H9 (cell line): ENCODE data around the gene NCOA1. TPM values are rescaled to one million over a fixed set of nuclear protein-coding genes. Genes with fewer than 3 reads are reported as not detected.

ENCODE experiments used
- DNase-seq: peaks from one replicate; pipeline ENCODE4 v3.0.0-alpha.2; 2017
- H2AFZ ChIP-seq: one replicate; pipeline ENCODE4 v1.6.1; 2013; ENCODE audit warnings: mild to moderate bottlenecking, low read length, control low read depth, moderate library complexity
- H2AK5ac ChIP-seq: 2 replicates; pipeline ENCODE4 v1.6.1; 2013; ENCODE audit warnings: low read length, control low read depth, mixed read lengths; ENCODE audit not compliant: insufficient read length
- H2BK120ac ChIP-seq: one replicate; pipeline ENCODE4 v1.6.1; 2013; ENCODE audit warnings: low read depth, mild to moderate bottlenecking, low read length, control low read depth, inconsistent platforms; ENCODE audit not compliant: poor library complexity, severe bottlenecking
- H2BK12ac ChIP-seq: 2 replicates; pipeline ENCODE4 v1.6.1; 2013; ENCODE audit warnings: low read length, control low read depth, mixed read lengths, low read depth; ENCODE audit not compliant: insufficient read length
- H2BK15ac ChIP-seq: 2 replicates; pipeline ENCODE4 v1.6.1; 2013; ENCODE audit warnings: low read depth, low read length, control low read depth
- H2BK20ac ChIP-seq: one replicate; pipeline ENCODE4 v1.6.1; 2013; ENCODE audit warnings: low read depth, mild to moderate bottlenecking, low read length, control low read depth, inconsistent platforms; ENCODE audit not compliant: poor library complexity, severe bottlenecking
- H2BK5ac ChIP-seq: 2 replicates; pipeline ENCODE4 v1.6.1; 2013; ENCODE audit warnings: low read length, control low read depth, mixed read lengths; ENCODE audit not compliant: insufficient read length
- H3K14ac ChIP-seq: 2 replicates; pipeline ENCODE4 v1.6.1; 2013; ENCODE audit warnings: low read length, control low read depth; ENCODE audit not compliant: insufficient read depth
- H3K18ac ChIP-seq: 2 replicates; pipeline ENCODE4 v1.6.1; 2013; ENCODE audit warnings: low read depth, mild to moderate bottlenecking, mixed read lengths, low read length, control low read depth; ENCODE audit not compliant: insufficient read length
- H3K23ac ChIP-seq: 2 replicates; pipeline ENCODE4 v1.6.1; 2013; ENCODE audit warnings: low read length, control low read depth, mixed read lengths, low read depth; ENCODE audit not compliant: insufficient read length
- H3K23me2 ChIP-seq: 2 replicates; pipeline ENCODE4 v1.6.1; 2013; ENCODE audit warnings: low read depth, mild to moderate bottlenecking, mixed read lengths, low read length, control low read depth; ENCODE audit not compliant: insufficient read length, poor library complexity, severe bottlenecking
- H3K27ac ChIP-seq: 2 replicates; pipeline ENCODE4 v1.5.1; 2013; ENCODE audit warnings: low read length, control low read depth, mixed read lengths, low read depth; ENCODE audit not compliant: insufficient read length
- H3K27me3 ChIP-seq: 2 replicates; pipeline ENCODE4 v1.6.1; 2013; ENCODE audit warnings: low read length, control low read depth, inconsistent platforms; ENCODE audit not compliant: insufficient read depth
- H3K4ac ChIP-seq: 2 replicates; pipeline ENCODE4 v1.6.1; 2013; ENCODE audit warnings: low read depth, mild to moderate bottlenecking, control low read depth, inconsistent platforms, low read length, moderate library complexity
- H3K4me1 ChIP-seq: 2 replicates; pipeline ENCODE4 v1.6.1; 2013; ENCODE audit warnings: low read length, control low read depth, inconsistent platforms; ENCODE audit not compliant: insufficient read depth
- H3K4me2 ChIP-seq: 2 replicates; pipeline ENCODE4 v1.6.1; 2013; ENCODE audit warnings: low read length, control low read depth, mixed read lengths; ENCODE audit not compliant: insufficient read length, insufficient read depth
- H3K56ac ChIP-seq: 2 replicates; pipeline ENCODE4 v1.6.1; 2013; ENCODE audit warnings: low read depth, mild to moderate bottlenecking, mixed read lengths, low read length, control low read depth; ENCODE audit not compliant: insufficient read length
- H3K79me1 ChIP-seq: 2 replicates; pipeline ENCODE4 v1.6.1; 2013; ENCODE audit warnings: low read depth, mild to moderate bottlenecking, moderate library complexity, low read length, control low read depth, inconsistent platforms; ENCODE audit not compliant: insufficient read depth, poor library complexity, severe bottlenecking
- H3K79me2 ChIP-seq: 2 replicates; pipeline ENCODE4 v1.6.1; 2013; ENCODE audit warnings: low read length, control low read depth, inconsistent platforms; ENCODE audit not compliant: insufficient read depth
- H3K9ac ChIP-seq: 2 replicates; pipeline ENCODE4 v1.6.1; 2013; ENCODE audit warnings: low read length, control low read depth, mixed read lengths; ENCODE audit not compliant: insufficient read length; ENCODE audit errors: extremely low read depth
- H3K9me3 ChIP-seq: one replicate; pipeline ENCODE4 v1.6.1; 2013; ENCODE audit warnings: low read depth, low read length, inconsistent platforms; ENCODE audit not compliant: control insufficient read depth
- H3T11ph ChIP-seq: one replicate; pipeline ENCODE4 v1.6.1; 2013; ENCODE audit warnings: mild to moderate bottlenecking, low read length, control low read depth, inconsistent platforms
- H4K20me1 ChIP-seq: one replicate; pipeline ENCODE4 v1.6.1; 2013; ENCODE audit not compliant: control insufficient read depth, insufficient read length, insufficient read depth
- H4K5ac ChIP-seq: 2 replicates; pipeline ENCODE4 v1.6.1; 2013; ENCODE audit warnings: low read depth, mild to moderate bottlenecking, mixed read lengths, low read length, control low read depth; ENCODE audit not compliant: insufficient read length
- H4K8ac ChIP-seq: replicated peaks from 2 replicates; pipeline ENCODE4 v1.6.1; 2013; ENCODE audit warnings: low read length, control low read depth, mixed read lengths, low read depth; ENCODE audit not compliant: insufficient read length
- H4K91ac ChIP-seq: 2 replicates; pipeline ENCODE4 v1.6.1; 2013; ENCODE audit warnings: low read depth, mild to moderate bottlenecking, moderate library complexity, mixed read lengths, low read length, control low read depth; ENCODE audit not compliant: insufficient read length
- H3K27ac Mint-ChIP-seq, 3 experiments: 2 replicates in 2 of 3; 3 replicates in 1 of 3; pipeline ENCODE4 v1.8.0; 2020 to 2021; ENCODE audit warnings: mixed read lengths in 3 of 3, mild to moderate bottlenecking in 1 of 3, moderate library complexity in 1 of 3
- H3K27me3 Mint-ChIP-seq: 2 replicates; pipeline ENCODE4 v1.8.0; 2021; ENCODE audit warnings: low read depth, mild to moderate bottlenecking, moderate library complexity, mixed read lengths
- H3K36me3 Mint-ChIP-seq, 3 experiments: 2 replicates in 2 of 3; 3 replicates in 1 of 3; pipeline ENCODE4 v1.8.0; 2020 to 2021; ENCODE audit warnings: low read depth in 3 of 3, mixed read lengths in 3 of 3; ENCODE audit not compliant: insufficient read depth in 1 of 3
- H3K4me1 Mint-ChIP-seq, 2 experiments: 2 replicates each; pipeline ENCODE4 v1.8.0; 2020; ENCODE audit warnings: mixed read lengths in 2 of 2
- H3K4me3 Mint-ChIP-seq, 2 experiments: 2 replicates in 1 of 2; 3 replicates in 1 of 2; pipeline ENCODE4 v1.8.0; 2020 to 2021; ENCODE audit warnings: mild to moderate bottlenecking in 2 of 2, mixed read lengths in 2 of 2, moderate library complexity in 1 of 2
- H3K9me3 Mint-ChIP-seq, 2 experiments: 2 replicates in 1 of 2; 3 replicates in 1 of 2; pipeline ENCODE4 v1.8.0; 2020; ENCODE audit warnings: mild to moderate bottlenecking in 2 of 2, mixed read lengths in 2 of 2, moderate library complexity in 1 of 2
- WGBS: extraction: QIAGEN DNeasy Blood & Tissue Kit; methylation state at CpG from one replicate; pipeline ENCODE4 v1.1.7; 2013; ENCODE audit warnings: missing lambda C conversion rate, low lambda C conversion rate, mixed read lengths; ENCODE audit not compliant: insufficient read length; ENCODE audit errors: extremely low coverage; 5-methylcytosine and 5-hydroxymethylcytosine counted together
- total RNA-seq: library from RNA; stranded (reverse); gene quantifications from 2 replicates; pipeline ENCODE4 v1.2.1, GENCODE V29; 2021
- TF ChIP-seq, protein P1 (sequence below): fragments of 200-600 bp; sonication (generic); conservative IDR thresholded peaks from 3 replicates; pipeline ENCODE4 v1.8.0; 2021; ENCODE audit warnings: antibody characterized with exemption, mild to moderate bottlenecking

NCOA1 gene
- total RNA-seq, 1 experiment from 2014 or later: 14.8 TPM

DNA sequence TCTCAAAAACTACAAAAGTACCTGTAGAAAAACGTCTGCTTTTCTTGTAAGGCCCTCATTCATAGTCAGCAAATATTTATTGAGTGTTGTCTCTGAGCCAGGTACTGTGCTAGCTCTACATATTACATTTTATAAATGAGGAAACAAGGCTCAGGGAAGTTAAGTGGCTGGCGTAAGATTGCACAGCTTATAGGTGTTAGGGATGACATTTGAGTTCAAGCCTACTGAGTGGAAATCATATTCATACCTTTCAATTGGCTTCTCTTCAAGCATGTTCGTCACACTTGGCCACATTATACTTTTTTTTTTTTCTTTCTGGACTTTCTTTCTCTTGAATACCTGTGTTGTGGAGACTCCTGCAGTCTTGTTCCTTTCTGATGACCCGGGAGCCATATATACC, 5.9 kb downstream of the NCOA1 start:
- no peak overlapping the region for H3K4me2 ChIP-seq
- H2BK5ac ChIP-seq: no peak overlapping the region
- H2BK12ac ChIP-seq: no peak overlapping the region
- H3K4me1 ChIP-seq: peaks cover 5% of the 10 kb centered on the region
- Mint-ChIP-seq H3K27me3 (peaks cover 16% of the 10 kb centered on the region), H3K4me3 (no peak overlapping the region), H3K36me3 (no peaks in the 10 kb centered on the region), H3K4me1 (peaks cover 20 to 27% of the 10 kb centered on the region in 2 experiments), H3K9me3 (no peaks in the 10 kb centered on the region), H3K27ac (no peak overlapping the region)
- H2BK20ac ChIP-seq: no peak overlapping the region
- no peak overlapping the region for H3K27ac ChIP-seq
- peaks cover 5% of the 10 kb centered on the region for H3K23me2 ChIP-seq
- no peak for DNase-seq
- WGBS: no CpG with 5 or more reads among the region's 4 CpGs
- no peaks in the 10 kb centered on the region for H3K79me2 ChIP-seq
- H3K9me3 ChIP-seq: no peaks in the 10 kb centered on the region
- H3K56ac ChIP-seq: no peak overlapping the region
- H3K14ac ChIP-seq: no peak overlapping the region
- H4K20me1 ChIP-seq: no peaks in the 10 kb centered on the region
- TF ChIP-seq, protein P1, sequence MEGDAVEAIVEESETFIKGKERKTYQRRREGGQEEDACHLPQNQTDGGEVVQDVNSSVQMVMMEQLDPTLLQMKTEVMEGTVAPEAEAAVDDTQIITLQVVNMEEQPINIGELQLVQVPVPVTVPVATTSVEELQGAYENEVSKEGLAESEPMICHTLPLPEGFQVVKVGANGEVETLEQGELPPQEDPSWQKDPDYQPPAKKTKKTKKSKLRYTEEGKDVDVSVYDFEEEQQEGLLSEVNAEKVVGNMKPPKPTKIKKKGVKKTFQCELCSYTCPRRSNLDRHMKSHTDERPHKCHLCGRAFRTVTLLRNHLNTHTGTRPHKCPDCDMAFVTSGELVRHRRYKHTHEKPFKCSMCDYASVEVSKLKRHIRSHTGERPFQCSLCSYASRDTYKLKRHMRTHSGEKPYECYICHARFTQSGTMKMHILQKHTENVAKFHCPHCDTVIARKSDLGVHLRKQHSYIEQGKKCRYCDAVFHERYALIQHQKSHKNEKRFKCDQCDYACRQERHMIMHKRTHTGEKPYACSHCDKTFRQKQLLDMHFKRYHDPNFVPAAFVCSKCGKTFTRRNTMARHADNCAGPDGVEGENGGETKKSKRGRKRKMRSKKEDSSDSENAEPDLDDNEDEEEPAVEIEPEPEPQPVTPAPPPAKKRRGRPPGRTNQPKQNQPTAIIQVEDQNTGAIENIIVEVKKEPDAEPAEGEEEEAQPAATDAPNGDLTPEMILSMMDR: no peak
- no peak overlapping the region for H4K8ac ChIP-seq
- H2AFZ ChIP-seq: no peak overlapping the region
- no peak overlapping the region for H4K91ac ChIP-seq
- no peak overlapping the region for H3K4ac ChIP-seq
- no peak overlapping the region for H2BK15ac ChIP-seq
- H3T11ph ChIP-seq: no peak overlapping the region
- no peak overlapping the region for H4K5ac ChIP-seq
- no peak overlapping the region for H3K9ac ChIP-seq
- peaks cover 3% of the 10 kb centered on the region for H3K79me1 ChIP-seq
- peaks cover 4% of the 10 kb centered on the region; the same call in 1 of the 2 replicates for H3K27me3 ChIP-seq
- no peak overlapping the region for H3K23ac ChIP-seq
- no peak overlapping the region for H2AK5ac ChIP-seq
- H3K18ac ChIP-seq: no peak overlapping the region
- H2BK120ac ChIP-seq: no peak overlapping the region
